Stimulated activated naive B cell treated with anti-CD40 and anti-IgM and Interleukin-4, amounts not matched to agents 10 μg/mL and 1 μg/mL and 100 μg/mL, for 72 hours (primary cell): ENCODE results near the gene LRP1.
A peak's percentile ranks its signal among the peaks of the same experiment; 100 is the strongest.
"Not testable (repeated sequence)": the region's sequence is repeated elsewhere in the genome, so short reads cannot be mapped to it uniquely, and the experiment has no call there.

Source experiments
- ATAC-seq, 2 donors: fragments of 150-1000 bp; cut with Tn5 transposase; replicated peaks; 2 replicates each; pipeline ENCODE4 v1.10.0; 2021; ENCODE audit warnings: moderate library complexity in 1 of 2
- DNase-seq: peaks from one replicate; pipeline ENCODE4 v3.0.0; 2021
- H3K27ac Mint-ChIP-seq: one replicate; pipeline ENCODE4 v1.8.0; 2022; ENCODE audit warnings: mild to moderate bottlenecking, mixed read lengths
- H3K27me3 Mint-ChIP-seq, 2 donors: one replicate each; pipeline ENCODE4 v1.8.0; 2022; ENCODE audit warnings: mixed read lengths in 2 of 2
- H3K36me3 Mint-ChIP-seq, 2 donors: one replicate each; pipeline ENCODE4 v1.8.0; 2022; ENCODE audit warnings: mixed read lengths in 2 of 2, mild to moderate bottlenecking in 1 of 2
- H3K4me1 Mint-ChIP-seq, 2 donors: one replicate each; pipeline ENCODE4 v1.8.0; 2022; ENCODE audit warnings: mixed read lengths in 2 of 2, mild to moderate bottlenecking in 1 of 2
- H3K4me3 Mint-ChIP-seq, 2 donors: one replicate each; pipeline ENCODE4 v1.8.0; 2022; ENCODE audit warnings: mild to moderate bottlenecking in 2 of 2, mixed read lengths in 2 of 2, moderate library complexity in 1 of 2
- H3K9me3 Mint-ChIP-seq, 2 donors: one replicate each; pipeline ENCODE4 v1.8.0; 2022; ENCODE audit warnings: mixed read lengths in 2 of 2, mild to moderate bottlenecking in 1 of 2

Gene LRP1

DNA sequence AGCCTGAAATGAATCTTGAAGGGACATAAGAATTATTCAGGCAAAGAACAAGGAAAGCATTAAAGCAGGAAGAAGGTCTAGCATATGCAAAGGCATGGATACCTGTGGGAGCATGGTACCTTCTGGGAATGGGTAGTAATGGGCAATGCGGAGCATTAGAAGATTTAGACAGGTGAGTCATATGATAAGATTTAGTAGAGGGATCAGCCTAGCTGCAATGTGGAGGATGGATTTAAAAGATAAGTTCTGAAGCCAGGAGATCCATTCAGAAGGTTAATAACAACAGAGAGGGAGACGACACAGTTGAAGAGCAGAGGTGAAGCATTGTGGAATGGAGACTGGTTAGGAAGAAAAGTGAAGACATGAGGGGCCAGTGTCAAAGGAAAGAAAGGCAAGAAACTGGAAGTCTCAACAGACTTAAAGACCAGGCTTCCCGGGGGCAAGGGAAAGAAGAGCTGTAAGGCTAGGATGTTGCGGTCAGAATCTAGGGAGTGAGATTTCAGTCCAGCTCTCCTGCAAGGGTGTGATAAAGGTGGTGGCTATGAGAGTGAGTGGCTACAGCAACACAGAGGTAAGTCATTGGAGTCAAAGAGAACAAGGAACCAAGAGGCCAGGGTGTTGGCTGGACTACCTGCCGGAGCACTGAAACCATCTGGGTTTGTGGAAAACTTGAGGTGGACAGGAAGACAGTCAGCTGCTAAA is 11.6 kb upstream of the LRP1 start:
- no peaks in the 10 kb centered on the region for H3K9me3 Mint-ChIP-seq

DNA sequence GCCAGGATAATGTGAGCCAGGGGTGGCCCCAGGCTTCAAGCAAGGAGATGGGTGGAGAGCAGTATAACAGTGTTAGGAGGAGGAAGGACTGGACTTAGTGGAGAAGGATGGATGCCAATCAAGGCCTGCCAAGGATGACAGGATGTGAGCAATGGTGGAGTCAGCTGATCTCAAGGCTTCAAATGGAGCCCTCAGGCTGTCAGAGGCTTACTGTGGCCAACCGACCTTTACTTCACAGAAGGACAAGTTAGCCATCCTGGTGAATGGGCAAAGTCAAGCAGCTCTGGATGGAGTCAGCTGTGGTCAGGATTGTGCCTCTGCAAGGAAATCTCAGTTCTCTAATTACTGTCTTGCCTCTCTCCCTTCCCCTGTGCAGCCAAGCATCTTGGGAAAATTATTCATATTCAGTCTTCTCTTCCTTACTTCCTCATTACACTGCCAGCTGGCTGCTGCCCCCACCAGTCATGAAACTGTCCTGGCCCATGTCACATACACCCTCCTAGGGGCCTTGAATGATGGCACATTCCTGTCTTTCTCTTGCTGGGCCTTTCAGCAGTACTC is 9.5 kb upstream of the LRP1 start:
- H3K27ac Mint-ChIP-seq: peak overlapping the region; percentile 90
- peak overlapping the region in 1 of 2 donors; percentile 43 for H3K4me3 Mint-ChIP-seq
- H3K27me3 Mint-ChIP-seq: no peaks in the 10 kb centered on the region
- H3K9me3 Mint-ChIP-seq: peaks cover 0 to under 1% of the 10 kb centered on the region in 2 donors
- peaks cover 0 to 2% of the 10 kb centered on the region in 2 donors for H3K36me3 Mint-ChIP-seq
- ATAC-seq: peak; percentile 81 to 83
- peaks cover 13 to 15% of the 10 kb centered on the region in 2 donors for H3K4me1 Mint-ChIP-seq
- DNase-seq: peak; percentile 48

More for the DNA sequence above, 11.6 kb upstream of the LRP1 start:
- no peak for ATAC-seq
- Mint-ChIP-seq H3K27ac (no peak overlapping the region), H3K4me3 (no peak overlapping the region), H3K27me3 (no peaks in the 10 kb centered on the region), H3K36me3 (no peaks in the 10 kb centered on the region), H3K4me1 (peaks cover 24 to 28% of the 10 kb centered on the region in 2 donors)
- no peak for DNase-seq

DNA sequence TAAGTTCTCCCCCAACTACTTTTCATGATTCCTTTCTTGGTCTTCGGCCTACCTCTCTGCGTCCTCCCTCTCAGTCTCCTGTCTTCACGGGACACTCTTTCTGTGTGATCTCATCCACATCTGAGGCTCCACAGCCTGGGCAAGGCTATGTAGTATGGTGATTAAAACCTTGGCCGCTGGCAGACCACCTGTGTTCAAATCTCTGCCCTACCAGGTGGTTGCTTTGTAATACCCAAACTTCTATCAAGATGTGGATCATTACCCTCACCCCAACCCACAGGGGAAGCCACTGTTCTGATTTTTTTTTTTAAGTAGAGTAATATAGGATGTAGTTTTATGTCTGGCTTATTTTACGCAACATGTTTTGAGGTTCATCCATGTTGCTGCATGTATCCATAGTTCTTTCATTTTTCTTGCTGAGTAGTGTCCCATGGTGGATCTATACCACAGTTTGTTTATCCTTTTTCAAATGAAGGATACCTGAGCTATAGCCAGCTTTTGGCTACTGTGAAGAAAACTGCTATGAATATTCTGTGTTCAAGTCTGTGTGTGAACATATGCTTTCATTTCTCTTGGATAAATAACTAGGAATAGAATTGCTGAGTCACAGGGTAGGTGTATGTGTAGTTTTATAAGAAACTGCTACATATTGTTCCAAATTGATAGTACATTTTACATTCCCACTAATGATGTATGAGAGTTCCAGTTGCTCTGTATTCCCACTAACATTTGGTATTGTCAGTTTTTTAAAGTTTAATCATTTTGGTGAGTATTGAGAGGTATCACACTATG is 8.8 kb upstream of the LRP1 start:
- DNase-seq (no peak), ATAC-seq (peak; percentile 79 to 81)
- Mint-ChIP-seq H3K36me3 (peaks cover 0 to 3% of the 10 kb centered on the region in 2 donors), H3K4me1 (peaks cover 15 to 16% of the 10 kb centered on the region in 2 donors), H3K27ac (peak overlapping the region; percentile 90), H3K9me3 (peaks cover 1 to 4% of the 10 kb centered on the region in 2 donors), H3K4me3 (peak overlapping the region; percentile 43 to 46), H3K27me3 (peaks cover 0 to 4% of the 10 kb centered on the region in 2 donors)

DNA sequence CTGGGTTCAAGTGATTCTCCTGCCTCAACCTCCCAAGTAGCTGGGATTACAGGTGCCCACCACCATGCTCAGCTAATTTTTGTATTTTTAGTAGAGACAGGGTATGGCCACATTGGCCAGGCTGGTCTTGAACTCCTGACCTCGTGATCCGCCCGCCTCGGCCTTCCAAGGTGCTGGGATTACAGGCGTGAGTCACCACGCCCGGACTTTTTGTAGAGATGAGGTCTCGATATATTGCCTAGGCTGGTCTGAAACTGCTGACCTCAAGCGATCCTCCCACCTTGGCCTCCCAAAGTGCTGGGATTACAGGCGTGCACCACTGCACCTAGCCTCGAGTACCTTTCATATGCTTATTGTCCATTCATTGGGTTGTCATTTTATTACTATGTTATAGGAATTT is 7.6 kb upstream of the LRP1 start:
- H3K4me1 Mint-ChIP-seq: peaks cover 15 to 16% of the 10 kb centered on the region in 2 donors
- not testable (repeated sequence) for DNase-seq, H3K4me3 Mint-ChIP-seq, H3K36me3 Mint-ChIP-seq, H3K27me3 Mint-ChIP-seq, H3K27ac Mint-ChIP-seq, ATAC-seq, H3K9me3 Mint-ChIP-seq

DNA sequence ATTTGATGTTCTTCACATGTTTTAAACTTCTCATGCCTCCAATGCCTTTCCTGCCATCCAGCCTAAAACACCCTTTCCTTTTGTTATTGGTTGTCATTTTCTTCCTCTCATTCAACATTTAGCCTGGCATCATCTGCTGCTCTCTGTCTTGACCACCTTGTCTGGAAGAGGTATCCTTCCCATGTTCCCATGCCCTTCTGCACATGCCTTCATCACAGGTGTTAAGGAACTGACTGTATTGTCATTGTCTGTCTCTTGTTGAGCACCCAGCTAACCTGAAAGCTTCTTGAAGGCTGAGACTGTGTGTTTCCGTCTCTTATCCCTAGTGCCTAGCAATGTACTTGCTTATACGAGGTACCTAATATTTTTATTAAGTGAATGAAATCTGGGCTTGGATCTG is 4.5 kb upstream of the LRP1 start:
- Mint-ChIP-seq H3K9me3 (peaks cover 1 to 4% of the 10 kb centered on the region in 2 donors), H3K4me1 (peaks cover 12 to 22% of the 10 kb centered on the region in 2 donors), H3K27ac (no peak overlapping the region), H3K4me3 (no peak overlapping the region), H3K36me3 (peaks cover 0 to 3% of the 10 kb centered on the region in 2 donors), H3K27me3 (peaks cover 0 to 8% of the 10 kb centered on the region in 2 donors)
- ATAC-seq: no peak
- DNase-seq: no peak

DNA sequence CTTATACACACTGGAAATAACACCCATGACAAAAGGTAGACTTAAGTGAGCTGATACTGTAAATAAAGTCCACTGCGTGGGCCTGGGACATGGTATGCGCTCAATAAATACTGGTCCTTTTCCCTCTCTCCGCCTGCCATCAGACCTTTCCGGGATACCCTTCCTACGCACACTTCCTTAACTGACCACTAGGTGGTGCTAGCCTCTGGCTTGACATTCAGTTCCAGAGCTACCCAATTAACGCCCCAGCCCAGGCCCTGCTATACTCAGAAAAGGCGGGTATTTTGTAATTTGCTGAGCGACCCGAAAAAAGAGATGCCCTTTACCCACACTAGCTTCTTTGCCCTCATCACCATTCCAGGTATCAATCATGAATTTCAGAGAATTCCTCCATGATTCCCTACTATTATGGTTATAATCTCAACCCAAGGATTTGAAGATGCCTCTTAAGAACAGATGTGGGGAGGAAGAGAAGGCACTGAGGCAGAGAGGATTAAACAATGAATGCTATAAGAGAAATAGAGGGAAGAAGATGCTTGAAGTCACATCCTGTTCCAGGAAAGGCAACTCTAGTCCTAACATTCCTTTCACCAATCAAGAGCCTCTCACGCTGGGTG is 3.9 kb upstream of the LRP1 start:
- H3K27ac Mint-ChIP-seq: no peak overlapping the region
- H3K4me1 Mint-ChIP-seq: peaks cover 8 to 17% of the 10 kb centered on the region in 2 donors
- no peak overlapping the region for H3K4me3 Mint-ChIP-seq
- ATAC-seq (peak; percentile 67 to 69), DNase-seq (peak; percentile 59)
- peaks cover 1 to 4% of the 10 kb centered on the region in 2 donors for H3K9me3 Mint-ChIP-seq
- H3K36me3 Mint-ChIP-seq: peaks cover 0 to 3% of the 10 kb centered on the region in 2 donors
- H3K27me3 Mint-ChIP-seq: peaks cover under 1 to 8% of the 10 kb centered on the region in 2 donors

DNA sequence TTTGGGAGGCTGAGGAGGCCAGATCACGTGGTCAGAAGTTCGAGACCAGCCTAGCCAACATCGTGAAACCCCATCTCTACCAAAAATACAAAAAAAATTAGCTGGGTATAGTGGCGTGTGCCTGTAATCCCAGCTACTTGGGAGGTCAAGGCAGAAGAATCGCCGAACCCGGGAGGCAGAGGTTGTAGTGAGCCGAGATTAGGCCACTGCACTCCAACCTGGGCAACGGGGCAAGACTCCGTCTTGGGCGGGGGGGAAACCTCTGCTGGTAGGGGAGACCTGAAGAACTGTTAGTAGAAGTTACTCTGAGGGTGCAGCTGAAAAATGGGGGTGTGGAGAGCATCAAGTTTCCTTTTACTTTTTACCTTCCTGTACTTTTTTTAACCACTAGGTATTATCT is 2.2 kb upstream of the LRP1 start:
- H3K27ac Mint-ChIP-seq: no peak overlapping the region
- no peak for DNase-seq
- peaks cover 1 to 4% of the 10 kb centered on the region in 2 donors for H3K9me3 Mint-ChIP-seq
- no peak for ATAC-seq
- H3K27me3 Mint-ChIP-seq: peaks cover 14 to 17% of the 10 kb centered on the region in 2 donors
- H3K4me1 Mint-ChIP-seq: peaks cover 10 to 13% of the 10 kb centered on the region in 2 donors
- H3K4me3 Mint-ChIP-seq: no peak overlapping the region
- H3K36me3 Mint-ChIP-seq: peaks cover 0 to 3% of the 10 kb centered on the region in 2 donors

DNA sequence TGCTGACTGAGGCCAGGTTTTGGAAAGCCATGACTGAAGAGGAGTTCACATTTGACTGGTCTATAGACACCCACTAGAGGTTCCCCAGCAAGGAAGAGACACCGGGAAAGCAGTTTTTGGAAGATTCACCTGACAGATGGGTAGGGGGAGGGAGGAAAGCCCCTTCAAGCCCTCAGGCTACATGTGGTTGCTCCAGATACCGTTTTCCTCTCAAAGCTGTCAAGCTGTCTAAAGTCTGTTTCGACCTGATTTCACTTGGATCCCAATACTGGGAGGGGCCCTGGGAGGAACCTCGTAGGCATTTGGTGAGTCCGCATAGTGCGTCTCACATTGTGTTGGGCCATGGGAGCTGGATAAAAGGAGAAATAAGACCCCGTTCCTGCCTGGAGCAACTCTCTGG is 1.7 kb upstream of the LRP1 start:
- DNase-seq: no peak
- peak overlapping the region; percentile 8 to 89 for H3K4me3 Mint-ChIP-seq
- H3K36me3 Mint-ChIP-seq: peaks cover 0 to 3% of the 10 kb centered on the region in 2 donors
- peaks cover 11 to 13% of the 10 kb centered on the region in 2 donors for H3K4me1 Mint-ChIP-seq
- H3K27me3 Mint-ChIP-seq: peaks cover 14 to 22% of the 10 kb centered on the region in 2 donors
- no peak for ATAC-seq
- H3K27ac Mint-ChIP-seq: no peak overlapping the region
- peaks cover 1 to 4% of the 10 kb centered on the region in 2 donors for H3K9me3 Mint-ChIP-seq

DNA sequence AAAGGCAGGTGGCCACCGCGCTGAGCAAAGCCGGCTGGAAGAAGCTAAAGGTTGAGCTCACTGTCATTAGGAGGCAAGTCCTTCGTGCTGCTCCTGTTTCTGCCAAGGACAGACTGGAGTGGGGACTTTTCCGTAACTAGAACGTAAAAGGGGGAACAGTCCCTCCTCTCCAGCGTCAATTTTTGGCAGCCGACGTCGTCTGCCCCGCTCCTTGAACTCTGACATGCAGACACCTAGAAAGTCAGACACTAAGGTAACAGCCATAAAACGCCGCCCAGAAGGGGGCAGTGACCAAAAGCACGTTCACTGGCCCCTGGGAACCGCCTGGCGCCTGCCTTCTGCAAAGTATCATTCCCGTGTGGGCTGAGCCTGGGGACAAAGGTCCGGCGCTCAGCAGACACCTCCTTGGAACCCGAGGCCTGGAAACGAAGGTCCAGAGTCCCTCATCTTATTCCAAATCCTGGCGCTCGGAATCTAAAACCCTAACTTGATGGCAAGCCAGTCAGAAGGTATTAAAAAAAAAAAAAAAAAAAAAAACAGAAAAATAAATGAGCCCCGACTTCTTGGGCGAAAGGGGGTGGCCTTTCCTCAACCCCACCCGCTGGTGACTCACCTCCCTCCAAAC is 1.1 kb upstream of the LRP1 start:
- H3K4me1 Mint-ChIP-seq: peaks cover 11 to 13% of the 10 kb centered on the region in 2 donors
- H3K4me3 Mint-ChIP-seq: peak overlapping the region; percentile 88 to 89
- H3K27ac Mint-ChIP-seq: peak overlapping the region; percentile 38
- H3K9me3 Mint-ChIP-seq: peaks cover 1 to 4% of the 10 kb centered on the region in 2 donors
- ATAC-seq (peak; percentile 56), DNase-seq (peak; percentile 21)
- H3K36me3 Mint-ChIP-seq: peaks cover 0 to 3% of the 10 kb centered on the region in 2 donors
- H3K27me3 Mint-ChIP-seq: peaks cover 18 to 26% of the 10 kb centered on the region in 2 donors

DNA sequence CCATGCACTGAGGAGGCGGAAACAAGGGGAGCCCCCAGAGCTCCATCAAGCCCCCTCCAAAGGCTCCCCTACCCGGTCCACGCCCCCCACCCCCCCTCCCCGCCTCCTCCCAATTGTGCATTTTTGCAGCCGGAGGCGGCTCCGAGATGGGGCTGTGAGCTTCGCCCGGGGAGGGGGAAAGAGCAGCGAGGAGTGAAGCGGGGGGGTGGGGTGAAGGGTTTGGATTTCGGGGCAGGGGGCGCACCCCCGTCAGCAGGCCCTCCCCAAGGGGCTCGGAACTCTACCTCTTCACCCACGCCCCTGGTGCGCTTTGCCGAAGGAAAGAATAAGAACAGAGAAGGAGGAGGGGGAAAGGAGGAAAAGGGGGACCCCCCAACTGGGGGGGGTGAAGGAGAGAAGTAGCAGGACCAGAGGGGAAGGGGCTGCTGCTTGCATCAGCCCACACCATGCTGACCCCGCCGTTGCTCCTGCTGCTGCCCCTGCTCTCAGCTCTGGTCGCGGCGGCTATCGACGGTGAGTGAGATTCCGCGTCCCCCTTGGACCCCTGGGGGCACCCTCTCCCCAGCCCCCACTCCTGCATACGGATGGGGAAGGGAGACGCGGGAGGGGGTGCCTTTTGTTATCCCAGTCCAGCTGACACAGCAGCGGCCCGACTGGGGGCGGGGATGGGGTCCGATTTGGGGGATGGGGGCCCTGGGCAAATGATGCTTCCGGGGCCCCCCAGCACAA is 400 bp downstream of the LRP1 start:
- Mint-ChIP-seq H3K4me1 (peaks cover 11 to 13% of the 10 kb centered on the region in 2 donors), H3K4me3 (peak overlapping the region; percentile 88 to 89), H3K9me3 (peaks cover 1 to 4% of the 10 kb centered on the region in 2 donors), H3K36me3 (peaks cover 0 to 2% of the 10 kb centered on the region in 2 donors), H3K27ac (peak overlapping the region; percentile 11), H3K27me3 (peaks cover 26 to 34% of the 10 kb centered on the region in 2 donors)
- ATAC-seq (no peak), DNase-seq (no peak)

DNA sequence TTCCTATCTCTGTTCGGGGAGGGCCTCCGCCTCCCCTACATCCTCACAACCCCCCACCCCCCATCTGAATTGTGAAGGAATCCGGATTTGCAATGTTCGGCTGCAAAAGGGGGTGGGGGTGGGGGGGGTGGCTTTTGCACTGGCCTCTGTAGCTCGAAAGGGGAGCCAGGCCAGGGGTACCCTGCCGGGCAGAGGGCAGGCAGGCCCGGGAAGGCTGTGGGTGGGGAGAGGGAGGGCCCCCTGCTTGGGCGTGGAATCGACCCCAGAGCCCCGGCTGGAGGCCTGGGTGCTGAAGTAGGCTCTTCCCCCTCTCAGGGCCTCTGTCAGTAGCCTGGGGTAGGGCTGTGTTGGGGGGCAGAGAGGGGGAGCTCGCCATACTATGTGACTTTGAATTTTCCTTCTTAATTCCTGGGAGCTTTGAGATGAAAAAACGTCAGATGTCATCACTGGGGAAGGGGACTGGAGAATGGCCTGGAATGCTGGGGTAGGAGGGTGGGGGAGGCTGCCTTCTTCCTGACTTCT is 1.1 kb downstream of the LRP1 start:
- Mint-ChIP-seq H3K4me1 (peaks cover 8 to 13% of the 10 kb centered on the region in 2 donors), H3K4me3 (peak overlapping the region; percentile 7 to 39), H3K36me3 (no peaks in the 10 kb centered on the region), H3K9me3 (peaks cover 0 to under 1% of the 10 kb centered on the region in 2 donors), H3K27ac (no peak overlapping the region), H3K27me3 (peaks cover 23 to 34% of the 10 kb centered on the region in 2 donors)
- ATAC-seq (no peak), DNase-seq (no peak)

DNA sequence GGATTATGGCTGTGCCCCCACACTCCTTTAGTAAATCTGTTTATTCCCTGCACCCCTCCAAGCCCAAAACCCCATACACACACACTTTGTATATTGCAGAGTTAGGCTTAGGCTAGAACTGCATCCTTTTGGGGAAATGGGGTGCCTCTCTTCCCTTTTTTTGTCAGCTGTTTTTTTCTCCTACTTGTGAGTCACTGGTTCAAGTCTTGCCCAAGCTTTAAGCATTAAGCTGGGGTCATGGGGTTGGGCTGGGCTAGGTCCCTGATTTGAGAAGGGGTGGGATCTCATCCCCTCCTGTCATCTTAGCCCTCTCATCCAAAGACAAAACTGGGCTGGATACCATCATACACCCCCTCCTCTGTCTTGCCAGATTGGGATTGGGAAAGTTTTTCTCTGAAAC is 1.6 kb downstream of the LRP1 start:
- ATAC-seq: no peak
- H3K36me3 Mint-ChIP-seq: no peaks in the 10 kb centered on the region
- H3K9me3 Mint-ChIP-seq: no peaks in the 10 kb centered on the region
- no peak for DNase-seq
- H3K27me3 Mint-ChIP-seq: peaks cover 18 to 34% of the 10 kb centered on the region in 2 donors
- peak overlapping the region; percentile 7 to 39 for H3K4me3 Mint-ChIP-seq
- H3K27ac Mint-ChIP-seq: no peak overlapping the region
- peaks cover 8 to 13% of the 10 kb centered on the region in 2 donors for H3K4me1 Mint-ChIP-seq

DNA sequence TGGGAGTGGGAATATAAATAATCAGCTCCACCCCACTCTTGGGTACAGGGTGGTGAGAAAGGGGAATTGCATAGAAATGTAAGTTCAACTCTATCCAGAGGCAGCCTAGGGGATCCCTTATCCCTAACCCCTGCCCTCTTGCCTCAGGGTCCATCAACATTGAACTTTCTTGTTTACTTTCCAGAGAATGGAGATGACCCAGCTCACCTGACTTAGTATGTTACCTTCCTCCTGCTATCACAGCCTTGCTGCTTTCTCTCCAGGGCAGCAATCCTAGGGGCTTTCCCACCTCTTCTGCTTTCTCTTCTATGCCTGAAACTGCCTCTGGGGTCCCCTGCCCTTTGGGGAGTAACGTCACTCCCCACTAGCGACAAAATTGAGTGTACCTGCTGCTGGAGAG is 2.7 kb downstream of the LRP1 start:
- peaks cover 18 to 34% of the 10 kb centered on the region in 2 donors for H3K27me3 Mint-ChIP-seq
- no peaks in the 10 kb centered on the region for H3K9me3 Mint-ChIP-seq
- H3K4me3 Mint-ChIP-seq: no peak overlapping the region
- H3K4me1 Mint-ChIP-seq: peaks cover 8 to 13% of the 10 kb centered on the region in 2 donors
- H3K36me3 Mint-ChIP-seq: no peaks in the 10 kb centered on the region
- ATAC-seq (no peak), DNase-seq (no peak)
- H3K27ac Mint-ChIP-seq: no peak overlapping the region
